MM.1S (cell line): ENCODE results near the gene ANKS1B.

Experiments
- DNase-seq: peaks from one replicate; pipeline ENCODE4 v3.0.0-alpha.2; 2015
- H2AFZ ChIP-seq: fragments of 300-600 bp; sonication (generic); 2 replicates; pipeline ENCODE4 v1.6.0; 2016; ENCODE audit warnings: antibody characterized with exemption, low read length
- H3F3A ChIP-seq: fragments of 300-600 bp; sonication (generic); 2 replicates; pipeline ENCODE4 v1.6.1; 2016; ENCODE audit warnings: mild to moderate bottlenecking, antibody characterized with exemption, low read length, moderate library complexity, mixed read lengths; ENCODE audit not compliant: insufficient read depth
- H3K27ac ChIP-seq: fragments of 300-600 bp; sonication (generic); 2 replicates; pipeline ENCODE4 v1.5.1; 2016; ENCODE audit warnings: mild to moderate bottlenecking, low read length
- H3K27me3 ChIP-seq: fragments of 300-600 bp; sonication (generic); replicated peaks from 2 replicates; pipeline ENCODE4 v1.6.0; 2016; ENCODE audit warnings: low read length; ENCODE audit not compliant: insufficient read depth
- H3K36me3 ChIP-seq: fragments of 300-600 bp; sonication (generic); replicated peaks from 2 replicates; pipeline ENCODE4 v1.6.1; 2016; ENCODE audit warnings: mild to moderate bottlenecking, low read length, mixed read lengths; ENCODE audit not compliant: insufficient read depth
- H3K4me1 ChIP-seq: fragments of 300-600 bp; sonication (generic); 2 replicates; pipeline ENCODE4 v1.6.1; 2016; ENCODE audit warnings: low read length, mixed read lengths
- H3K4me2 ChIP-seq: fragments of 300-600 bp; sonication (generic); 2 replicates; pipeline ENCODE4 v1.6.0; 2016; ENCODE audit warnings: low read depth, low read length
- H3K4me3 ChIP-seq: fragments of 300-600 bp; sonication (generic); 2 replicates; pipeline ENCODE4 v1.5.1; 2016; ENCODE audit warnings: low read length, mixed read lengths
- H3K79me2 ChIP-seq: fragments of 300-600 bp; sonication (generic); 2 replicates; pipeline ENCODE4 v1.6.1; 2016; ENCODE audit warnings: mixed run types, low read length, mixed read lengths
- H3K9ac ChIP-seq: fragments of 300-600 bp; sonication (generic); 2 replicates; pipeline ENCODE4 v1.6.1; 2016; ENCODE audit warnings: low read length, mixed read lengths
- H3K9me2 ChIP-seq: fragments of 300-600 bp; sonication (generic); replicated peaks from 2 replicates; pipeline ENCODE4 v1.6.1; 2016; ENCODE audit warnings: mild to moderate bottlenecking, low read length, mixed read lengths; ENCODE audit not compliant: insufficient read depth
- H3K9me3 ChIP-seq: fragments of 300-600 bp; sonication (generic); replicated peaks from 2 replicates; pipeline ENCODE4 v1.6.1; 2016; ENCODE audit warnings: mild to moderate bottlenecking, low read length, mixed read lengths; ENCODE audit not compliant: insufficient read depth
- H4K20me1 ChIP-seq: fragments of 300-600 bp; sonication (generic); 2 replicates; pipeline ENCODE4 v1.6.1; 2016; ENCODE audit warnings: mild to moderate bottlenecking, low read length, moderate library complexity, mixed read lengths; ENCODE audit not compliant: insufficient read depth
- CTCF ChIP-seq: fragments of 300-600 bp; sonication (generic); IDR thresholded peaks from 2 replicates; pipeline ENCODE4 v1.5.1; 2016; ENCODE audit warnings: antibody characterized with exemption, low read length, mixed read lengths
- EZH2 ChIP-seq: fragments of 300-600 bp; sonication (generic); optimal IDR thresholded peaks from 2 replicates; pipeline ENCODE3; 2017; ENCODE audit warnings: low read depth, mild to moderate bottlenecking, antibody characterized with exemption, low read length, mixed read lengths
- EZH2phosphoT487 ChIP-seq: fragments of 300-600 bp; sonication (generic); IDR thresholded peaks from 2 replicates; pipeline ENCODE4 v1.6.1; 2018; ENCODE audit warnings: antibody characterized with exemption, low read length

The ANKS1B gene

GRCh38 chr12:98814254-98814653 is 1170.5 kb downstream of the ANKS1B start:
- TF ChIP-seq CTCF, result no peak
- no peak for TF ChIP-seq EZH2
- no peak for TF ChIP-seq EZH2phosphoT487
- no peak for DNase-seq
- Histone ChIP-seq H3K27ac (no peak overlapping the region), H3F3A (no peaks in the 10 kb centered on the region), H3K9me3 (no peaks in the 10 kb centered on the region), H3K9me2 (no peaks in the 10 kb centered on the region), H2AFZ (no peak overlapping the region), H3K4me2 (no peak overlapping the region), H3K4me3 (no peak overlapping the region), H3K79me2 (no peaks in the 10 kb centered on the region), H3K36me3 (no peaks in the 10 kb centered on the region), H3K9ac (no peak overlapping the region), H3K27me3 (no peaks in the 10 kb centered on the region), H3K4me1 (no peaks in the 10 kb centered on the region; the same call in 1 of the 2 replicates), H4K20me1 (no peaks in the 10 kb centered on the region)

- Histone ChIP-seq H3K4me1 (no peaks in the 10 kb centered on the region), H3K9ac (no peak overlapping the region), H4K20me1 (no peaks in the 10 kb centered on the region), H3K4me2 (no peak overlapping the region), H3K27ac (no peak overlapping the region), H3K27me3 (no peaks in the 10 kb centered on the region), H3F3A (no peaks in the 10 kb centered on the region), H3K4me3 (no peak overlapping the region), H3K79me2 (no peaks in the 10 kb centered on the region), H3K9me3 (no peaks in the 10 kb centered on the region), H3K9me2 (no peaks in the 10 kb centered on the region), H3K36me3 (no peaks in the 10 kb centered on the region), H2AFZ (no peak overlapping the region)
- TF ChIP-seq EZH2 (no peak), EZH2phosphoT487 (no peak), CTCF (no peak)
- no peak for DNase-seq
Observed at GRCh38 chr12:98812225-98812624, 1172.5 kb downstream of the ANKS1B start.

- no peak overlapping the region for H3K27ac ChIP-seq
- no peaks in the 10 kb centered on the region for H3K9me2 ChIP-seq
- H3K27me3 ChIP-seq, result no peaks in the 10 kb centered on the region
- H3K9ac ChIP-seq, result no peak overlapping the region
- H3K9me3 ChIP-seq, result no peaks in the 10 kb centered on the region
- H3K36me3 ChIP-seq, result no peaks in the 10 kb centered on the region
- H3K4me1 ChIP-seq, result no peaks in the 10 kb centered on the region
- no peak for TF ChIP-seq CTCF
- TF ChIP-seq EZH2, result no peak
- no peaks in the 10 kb centered on the region for H3F3A ChIP-seq
- no peaks in the 10 kb centered on the region for H3K79me2 ChIP-seq
- no peak for DNase-seq
- no peak overlapping the region for H2AFZ ChIP-seq
- H4K20me1 ChIP-seq, result no peaks in the 10 kb centered on the region
- no peak overlapping the region for H3K4me2 ChIP-seq
- H3K4me3 ChIP-seq, result no peak overlapping the region
Observed at GRCh38 chr12:98808243-98808875, 1176.4 kb downstream of the ANKS1B start.
